HCT116 (cell line): ENCODE data around the gene PIM3. TPM values are rescaled to one million over a fixed set of nuclear protein-coding genes. Genes with fewer than 3 reads are reported as not detected.

Experiments used
- ATAC-seq: fragments of 200-7000 bp; cut with Tn5 transposase; 2 replicates; pipeline ENCODE4 v1.9.1; 2020; ENCODE audit warnings: mild to moderate bottlenecking, moderate library complexity
- BruUV-seq: library from RNA; stranded (reverse); fragments of 400-500 nt; replicated peaks from 2 replicates; lab custom pipeline; 2021; lab: Mats Ljungman, UMichigan
- CTCF ChIA-PET: fragments of 300-600 bp; sonication (Branson Sonifier 250); formaldehyde crosslinking; loops from one replicate; lab custom pipeline; 2021; ENCODE audit warnings: antibody characterized with exemption; lab: Charles Lee
- POLR2A ChIA-PET: fragments of 300-600, 350-600 bp; sonication (Branson Sonifier 250); formaldehyde crosslinking; loops from one replicate; lab custom pipeline; 2021; ENCODE audit warnings: antibody characterized with exemption; lab: Charles Lee
- RAD21 ChIA-PET, 2 experiments: fragments of 300-600 bp; sonication (Branson Sonifier 250); formaldehyde crosslinking; loops; one replicate each; lab custom pipeline; 2023; ENCODE audit warnings: low total read pairs in 2 of 2; ENCODE audit not compliant: uncharacterized antibody in 2 of 2, unreplicated experiment in 2 of 2, low non-redundant PET in 1 of 2; lab: Charles Lee
- DNase-seq: peaks from one replicate; pipeline ENCODE4 v3.0.0-alpha.2; 2010; ENCODE audit warnings: low read depth, low spot score
- H2AFZ ChIP-seq: fragments of 200-600 bp; shearing (Covaris generic), sonication (generic); 2 replicates; pipeline ENCODE4 v1.6.1; 2017; ENCODE audit warnings: low read depth, mixed run types, mixed read lengths, antibody characterized with exemption, low read length; ENCODE audit not compliant: poor library complexity, severe bottlenecking
- H3K27ac ChIP-seq: 2 replicates; pipeline ENCODE4 v1.5.1; 2012; ENCODE audit warnings: low read depth, low read length
- H3K27me3 ChIP-seq: fragments of 200-600 bp; sonication (generic); 2 replicates; pipeline ENCODE4 v1.6.1; 2016; ENCODE audit warnings: mixed run types, low read length, mixed read lengths; ENCODE audit not compliant: insufficient read depth
- H3K36me3 ChIP-seq, 2 experiments: fragments of 200-500 bp in 1 of 2; fragments of 200-600 bp in 1 of 2; sonication (Bioruptor generic) in 1 of 2; sonication (generic) in 1 of 2; 2 replicates each; pipeline versions ENCODE4 v1.5.1 to v1.6.1; 2014 to 2016; ENCODE audit warnings: low read length in 2 of 2, inconsistent platforms in 1 of 2, mixed read lengths in 1 of 2, mixed run types in 1 of 2; ENCODE audit not compliant: insufficient read depth in 2 of 2, control insufficient read depth in 1 of 2
- H3K4me1 ChIP-seq, 2 experiments: fragments of 200-600 bp in 1 of 2; sonication (generic) in 1 of 2; 2 replicates each; pipeline versions ENCODE4 v1.5.1 to v1.6.1; 2012 to 2017; ENCODE audit warnings: low read length in 2 of 2, inconsistent platforms in 1 of 2, mild to moderate bottlenecking in 1 of 2, mixed read lengths in 1 of 2, mixed run types in 1 of 2, moderate library complexity in 1 of 2; ENCODE audit not compliant: insufficient read depth in 2 of 2, control insufficient read depth in 1 of 2
- H3K4me2 ChIP-seq: fragments of 200-600 bp; sonication (generic); 2 replicates; pipeline ENCODE4 v1.6.1; 2017; ENCODE audit warnings: mixed run types, low read length, mixed read lengths
- H3K4me3 ChIP-seq, 2 experiments: fragments of 200-600 bp in 1 of 2; sonication (generic) in 1 of 2; replicated peaks in 1 of 2; 2 replicates each; pipeline ENCODE4 v1.5.1; 2011 to 2016; ENCODE audit warnings: low read length in 2 of 2, control low read depth in 1 of 2, low read depth in 1 of 2, mild to moderate bottlenecking in 1 of 2, mixed read lengths in 1 of 2, mixed run types in 1 of 2
- H3K79me2 ChIP-seq: fragments of 200-600 bp; sonication (generic); 2 replicates; pipeline ENCODE4 v1.6.1; 2017; ENCODE audit warnings: mild to moderate bottlenecking, mixed run types, low read length, moderate library complexity, mixed read lengths; ENCODE audit not compliant: insufficient read depth
- H3K9ac ChIP-seq: fragments of 200-600 bp; sonication (generic); 2 replicates; pipeline ENCODE4 v1.6.1; 2016; ENCODE audit warnings: low read length, mixed read lengths
- H3K9me2 ChIP-seq: fragments of 200-600 bp; sonication (generic), shearing (Covaris generic); 2 replicates; pipeline ENCODE4 v1.6.1; 2017; ENCODE audit warnings: mixed run types, mild to moderate bottlenecking, moderate library complexity; ENCODE audit not compliant: insufficient read depth
- H3K9me3 ChIP-seq, 2 experiments: fragments of 200-500 bp in 1 of 2; fragments of 200-600 bp in 1 of 2; sonication (Bioruptor generic) in 1 of 2; sonication (generic) in 1 of 2; 2 replicates each; pipeline ENCODE4 v1.6.1; 2014 to 2017; ENCODE audit warnings: low read length in 2 of 2, mixed read lengths in 2 of 2, inconsistent platforms in 1 of 2, low read depth in 1 of 2, mild to moderate bottlenecking in 1 of 2, mixed run types in 1 of 2, moderate library complexity in 1 of 2; ENCODE audit not compliant: control insufficient read depth in 1 of 2, insufficient read depth in 1 of 2
- H4K20me1 ChIP-seq: fragments of 200-600 bp; sonication (generic), shearing (Covaris generic); 2 replicates; pipeline ENCODE4 v1.6.1; 2017; ENCODE audit warnings: mixed run types, mild to moderate bottlenecking, moderate library complexity; ENCODE audit not compliant: insufficient read depth
- ATF3 ChIP-seq: IDR thresholded peaks from 2 replicates; pipeline ENCODE4 v1.6.1; 2012
- CBX3 ChIP-seq: IDR thresholded peaks from 2 replicates; pipeline ENCODE4 v1.6.1; 2012; ENCODE audit warnings: low read depth
- CEBPB ChIP-seq: IDR thresholded peaks from 2 replicates; pipeline ENCODE4 v1.6.1; 2012; ENCODE audit warnings: low read depth
- CTCF ChIP-seq, 3 experiments: fragments of 200-600 bp in 1 of 3; sonication (generic) in 1 of 3; IDR thresholded peaks in 2 of 3; conservative IDR thresholded peaks in 1 of 3; 2 replicates each; pipeline ENCODE4 v1.5.1; 2012 to 2017; ENCODE audit warnings: low read depth in 2 of 3, low read length in 2 of 3, antibody characterized with exemption in 1 of 3, borderline replicate concordance in 1 of 3, control low read depth in 1 of 3, mild to moderate bottlenecking in 1 of 3, mixed read lengths in 1 of 3, mixed run types in 1 of 3, moderate library complexity in 1 of 3; ENCODE audit not compliant: insufficient read depth in 1 of 3
- ELF1 ChIP-seq: IDR thresholded peaks from 2 replicates; pipeline ENCODE4 v1.6.1; 2012; ENCODE audit warnings: low read depth, borderline replicate concordance
- EZH2 ChIP-seq: fragments of 200-600 bp; sonication (generic); IDR thresholded peaks from 2 replicates; pipeline ENCODE4 v1.6.1; 2017; ENCODE audit warnings: antibody characterized with exemption, mixed run types
- EZH2phosphoT487 ChIP-seq: fragments of 200-600 bp; IDR thresholded peaks from 2 replicates; pipeline ENCODE4 v1.6.1; 2018; ENCODE audit warnings: antibody characterized with exemption, borderline replicate concordance
- FOSL1 ChIP-seq: IDR thresholded peaks from 2 replicates; pipeline ENCODE4 v1.6.1; 2012; ENCODE audit warnings: low read depth
- JUND ChIP-seq: IDR thresholded peaks from 2 replicates; pipeline ENCODE4 v1.6.1; 2012
- POLR2AphosphoS5 ChIP-seq: IDR thresholded peaks from 2 replicates; pipeline ENCODE4 v1.6.1; 2011; ENCODE audit warnings: mild to moderate bottlenecking, low read depth, low read length, moderate library complexity
- RAD21 ChIP-seq: IDR thresholded peaks from 2 replicates; pipeline ENCODE4 v1.6.1; 2012; ENCODE audit warnings: low read depth, mild to moderate bottlenecking
- REST ChIP-seq: IDR thresholded peaks from 2 replicates; pipeline ENCODE4 v1.6.1; 2012; ENCODE audit warnings: low read depth
- SIN3A ChIP-seq: IDR thresholded peaks from 2 replicates; pipeline ENCODE4 v1.6.1; 2012; ENCODE audit warnings: low read depth
- SP1 ChIP-seq: IDR thresholded peaks from 2 replicates; pipeline ENCODE4 v1.6.1; 2012; ENCODE audit warnings: low read depth
- SRF ChIP-seq: IDR thresholded peaks from 2 replicates; pipeline ENCODE4 v1.6.1; 2012; ENCODE audit warnings: low read depth
- TCF7L2 ChIP-seq: IDR thresholded peaks from 2 replicates; pipeline ENCODE4 v1.7.0; 2011; ENCODE audit warnings: borderline replicate concordance, inconsistent platforms; ENCODE audit not compliant: insufficient read depth, insufficient read length; ENCODE audit errors: extremely low read depth
- YY1 ChIP-seq: IDR thresholded peaks from 2 replicates; pipeline ENCODE4 v1.6.1; 2011; ENCODE audit warnings: low read length, low read depth, moderate library complexity, mild to moderate bottlenecking; ENCODE audit not compliant: insufficient replicate concordance; ENCODE audit errors: extremely low read depth
- ZFX ChIP-seq: fragments of 450-650 bp; IDR thresholded peaks from 2 replicates; pipeline ENCODE4 v1.6.1; 2017
- intact Hi-C: fragments of 100-400 bp; cut with micrococcal nuclease; formaldehyde crosslinking; loops from 2 replicates; pipeline ENCODE4 v1.10.0; 2022
- total RNA-seq: library from RNA; stranded (reverse); gene quantifications from one replicate; pipeline ENCODE4 v1.2.1, GENCODE V29; 2021; ENCODE audit not compliant: unreplicated experiment
- TF ChIP-seq, protein P1 (sequence below): IDR thresholded peaks from 2 replicates; pipeline ENCODE4 v1.6.1; 2012

The PIM3 gene
- total RNA-seq, 1 experiment from 2014 or later: 116 TPM

- Histone ChIP-seq H3K4me3 (no peak overlapping the region), H3K27ac (no peak overlapping the region), H3K79me2 (no peaks in the 10 kb centered on the region), H2AFZ (no peak overlapping the region), H3K4me2 (no peak overlapping the region), H3K9me2 (no peaks in the 10 kb centered on the region), H3K9me3 (no peaks in the 10 kb centered on the region), H3K36me3 (no peaks in the 10 kb centered on the region), H3K27me3 (no peaks in the 10 kb centered on the region), H3K4me1 (no peaks in the 10 kb centered on the region; a peak in 1 of 4 replicates), H4K20me1 (no peaks in the 10 kb centered on the region), H3K9ac (no peak overlapping the region)
- no peak for TF ChIP-seq SIN3A
- no peak for TF ChIP-seq EZH2phosphoT487
- no peak for TF ChIP-seq SP1
- no peak for TF ChIP-seq FOSL1
- TF ChIP-seq CBX3: no peak
- TF ChIP-seq CTCF (IDR thresholded peaks at IDR 0.05 in 2 of 3, conservative IDR thresholded peaks at IDR 0.05 in 1 of 3; ENCODE audit: borderline replicate concordance in 1 of 3, insufficient read depth in 1 of 3, low read depth in 2 of 3, low read length in 2 of 3): no peak
- no peak for TF ChIP-seq ELF1
- TF ChIP-seq, protein P1, sequence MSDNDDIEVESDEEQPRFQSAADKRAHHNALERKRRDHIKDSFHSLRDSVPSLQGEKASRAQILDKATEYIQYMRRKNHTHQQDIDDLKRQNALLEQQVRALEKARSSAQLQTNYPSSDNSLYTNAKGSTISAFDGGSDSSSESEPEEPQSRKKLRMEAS: no peak
- TF ChIP-seq TCF7L2: no peak
- no peak for TF ChIP-seq ATF3
- no peak for TF ChIP-seq POLR2AphosphoS5
- no peak for TF ChIP-seq SRF
- TF ChIP-seq EZH2: no peak
- no peak for TF ChIP-seq REST
- TF ChIP-seq CEBPB: no peak
- no peak for TF ChIP-seq RAD21
- no peak for TF ChIP-seq ZFX
- no peak for TF ChIP-seq JUND
- TF ChIP-seq YY1: no peak
- CTCF ChIA-PET: no interaction called here
- DNase-seq (no peak), ATAC-seq (no peak)
- POLR2A ChIA-PET: no interaction called here
- no TSS peak for BruUV-seq
- RAD21 ChIA-PET: no interaction called here
- intact Hi-C loops: no loop called here
These were observed 42.2 kb downstream of the PIM3 start for GRCh38 chr22:50002791-50003190.
